HepG2 (cell line): ENCODE measurements around the gene ENO1. TPM values are rescaled to one million over a fixed set of nuclear protein-coding genes. Genes with fewer than 3 reads are reported as not detected.

Experiments used
- ATAD3A ChIP-seq: sonication (generic); formaldehyde crosslinking; IDR thresholded peaks from 2 replicates; pipeline ENCODE4 v1.4.0; 2020; ENCODE audit warnings: missing genetic modification reagents
- ELK4 ChIP-seq: sonication (generic); formaldehyde crosslinking; IDR thresholded peaks from 2 replicates; pipeline ENCODE4 v1.9.0; 2021; ENCODE audit warnings: missing genetic modification reagents, borderline replicate concordance
- GATA4 ChIP-seq: sonication (generic); IDR thresholded peaks from 2 replicates; pipeline ENCODE4 v1.6.1; 2016; ENCODE audit warnings: antibody characterized with exemption, low read depth, borderline replicate concordance
- GPN1 ChIP-seq: sonication (generic); formaldehyde crosslinking; IDR thresholded peaks from 2 replicates; pipeline ENCODE4 v1.5.1; 2020; ENCODE audit warnings: missing genetic modification reagents, borderline replicate concordance
- HNF1A ChIP-seq, 2 experiments: sonication (generic) in 1 of 2; formaldehyde crosslinking in 1 of 2; IDR thresholded peaks; 2 replicates each; pipeline versions ENCODE4 v1.4.0 to v1.6.1; 2016 to 2020; ENCODE audit warnings: borderline replicate concordance in 1 of 2, low read depth in 1 of 2, mild to moderate bottlenecking in 1 of 2, missing genetic modification reagents in 1 of 2
- KLF16 ChIP-seq, 2 experiments: sonication (generic) in 1 of 2; formaldehyde crosslinking in 1 of 2; IDR thresholded peaks; 2 replicates each; pipeline versions ENCODE4 v1.6.1 to v1.8.0; 2016 to 2023; ENCODE audit warnings: missing genetic modification reagents in 2 of 2, missing compliant biosample characterization in 1 of 2
- MED1 ChIP-seq: sonication (generic); formaldehyde crosslinking; IDR thresholded peaks from 2 replicates; pipeline ENCODE4 v1.4.0; 2020; ENCODE audit warnings: missing genetic modification reagents
- PATZ1 ChIP-seq: sonication (generic); formaldehyde crosslinking; IDR thresholded peaks from 2 replicates; pipeline ENCODE4 v1.4.0; 2020; ENCODE audit warnings: missing genetic modification reagents
- RBM22 ChIP-seq: fragments of 200-400 bp; formaldehyde crosslinking; optimal IDR thresholded peaks from 2 replicates; pipeline ENCODE3; 2017; ENCODE audit warnings: mild to moderate bottlenecking, low read length, moderate library complexity
- SNAPC5 ChIP-seq: sonication (generic); formaldehyde crosslinking; IDR thresholded peaks from 2 replicates; pipeline ENCODE4 v1.8.1; 2023; ENCODE audit warnings: mild to moderate bottlenecking, missing genetic modification reagents, borderline replicate concordance
- SOX6 ChIP-seq, 2 experiments: fragments of 450-650 bp in 1 of 2; sonication (generic) in 1 of 2; formaldehyde crosslinking in 1 of 2; IDR thresholded peaks; 2 replicates each; pipeline versions ENCODE4 v1.4.0 to v1.6.1; 2017 to 2020; ENCODE audit warnings: antibody characterized with exemption in 1 of 2, mild to moderate bottlenecking in 1 of 2, missing genetic modification reagents in 1 of 2
- TCF12 ChIP-seq, 2 experiments: fragments of 450-650 bp in 1 of 2; sonication (generic) in 1 of 2; formaldehyde crosslinking in 1 of 2; IDR thresholded peaks; 2 replicates each; pipeline versions ENCODE4 v1.6.1 to v1.8.0; 2017 to 2022; ENCODE audit warnings: antibody characterized with exemption in 1 of 2, mild to moderate bottlenecking in 1 of 2, missing genetic modification reagents in 1 of 2, moderate library complexity in 1 of 2
- ZKSCAN8 ChIP-seq: IDR thresholded peaks from 2 replicates; pipeline ENCODE4 v1.6.1; 2016; ENCODE audit warnings: borderline replicate concordance, missing genetic modification reagents, missing compliant biosample characterization
- ZMYM3 ChIP-seq: sonication (generic); formaldehyde crosslinking; IDR thresholded peaks from 2 replicates; pipeline ENCODE4 v1.5.1; 2020; ENCODE audit warnings: mild to moderate bottlenecking, missing genetic modification reagents
- ZNF549 ChIP-seq: sonication (generic); formaldehyde crosslinking; IDR thresholded peaks from 2 replicates; pipeline ENCODE4 v1.5.0; 2020; ENCODE audit warnings: missing genetic modification reagents
- ZNF558 ChIP-seq: sonication (generic); formaldehyde crosslinking; IDR thresholded peaks from 2 replicates; pipeline ENCODE4 v1.9.0; 2022; ENCODE audit warnings: mild to moderate bottlenecking, missing genetic modification reagents, borderline replicate concordance
- ZNF580 ChIP-seq: IDR thresholded peaks from 2 replicates; pipeline ENCODE4 v1.6.1; 2016; ENCODE audit warnings: low read depth, borderline replicate concordance
- ZNF614 ChIP-seq: IDR thresholded peaks from 2 replicates; pipeline ENCODE4 v1.6.1; 2018; ENCODE audit warnings: missing biosample characterization, missing genetic modification reagents, inconsistent platforms, borderline replicate concordance
- ZNF720 ChIP-seq: sonication (generic); formaldehyde crosslinking; IDR thresholded peaks from 2 replicates; pipeline ENCODE4 v1.4.0; 2020; ENCODE audit warnings: missing genetic modification reagents
- ZNF790 ChIP-seq: sonication (generic); formaldehyde crosslinking; IDR thresholded peaks from 2 replicates; pipeline ENCODE4 v1.8.0; 2022; ENCODE audit warnings: missing genetic modification reagents, mild to moderate bottlenecking, borderline replicate concordance
- polyA plus RNA-seq, 8 experiments: library from polyadenylated mRNA; depleted of rRNA in 3 of 8; stranded (reverse) in 7 of 8; unstranded in 1 of 8; fragments of >200 nt; fragmentation: Illumina TruSeq in 4 of 8; extraction: Trizol in 4 of 8; gene quantifications; 2 replicates each; pipeline versions ENCODE4 v1.2.1 to v1.2.3, GENCODE V29; 2011 to 2016; ENCODE audit warnings: low read depth in 4 of 8, missing spikeins in 1 of 8, mixed read lengths in 1 of 8; ENCODE audit not compliant: insufficient read depth in 1 of 8
- total RNA-seq, 5 experiments: library from RNA; depleted of rRNA; stranded (reverse); fragments of >200 nt; fragmentation: Illumina TruSeq; extraction: Trizol; gene quantifications; 2 replicates each; pipeline ENCODE4 v1.2.3, GENCODE V29; 2016; ENCODE audit warnings: low read depth in 1 of 5

The ENO1 gene
- total and polyA plus RNA-seq, 2 of the 13 experiments (the other 11 are each of a cell fraction or from before 2014, with no cell fraction given): 1,559 to 3,103 TPM

- TF ChIP-seq PATZ1 (CRISPR knock-in tag) (0 out of 2 replicates have a peak, but pooled peaks have one; percentile 16), ZNF558 (CRISPR knock-in tag) (no peak), ZNF580 (no peak), HNF1A (IDR thresholded peaks at IDR 0.05; ENCODE audit: low read depth) (no peak), HNF1A (CRISPR knock-in tag; IDR thresholded peaks at IDR 0.05; ENCODE audit: borderline replicate concordance) (peak; percentile 31; the same call in 1 of the 2 replicates), ZNF720 (0 out of 2 replicates have a peak, but pooled peaks have one; percentile 21), SNAPC5 (no peak), ZNF790 (no peak), MED1 (peak; percentile 82), KLF16 (CRISPR knock-in tag; IDR thresholded peaks at IDR 0.05) (0 out of 4 replicates have a peak, but pooled peaks of 1 of the 2 experiments have one; percentile 27), GATA4 (0 out of 2 replicates have a peak, but pooled peaks have one; percentile 41), ZNF614 (CRISPR knock-in tag) (peak; percentile 78; the same call in 1 of the 2 replicates), ATAD3A (CRISPR knock-in tag) (no peak), ZKSCAN8 (CRISPR knock-in tag) (no peak), ELK4 (CRISPR knock-in tag) (no peak), RBM22 (peak; percentile 93), TCF12 (IDR thresholded peaks at IDR 0.05) (no peak), TCF12 (CRISPR knock-in tag; IDR thresholded peaks at IDR 0.05) (no peak), SOX6 (IDR thresholded peaks at IDR 0.05) (no peak), SOX6 (CRISPR knock-in tag; IDR thresholded peaks at IDR 0.05) (peak; percentile 84), GPN1 (CRISPR knock-in tag) (no peak), ZMYM3 (CRISPR knock-in tag) (no peak), ZNF549 (CRISPR knock-in tag) (no peak)
These were observed 20.3 kb downstream of the ENO1 start (continued) for GRCh38 chr1:8858112-8858668.
